DMS 273 treated with DMSO at 0.1 percent for 48 hours (cell line): ENCODE data around the gene TRAPPC10.

Experiments
- DNase-seq: peaks from one replicate; lab custom pipeline; 2025; lab: John Stamatoyannopoulos, UW

The TRAPPC10 gene

GRCh38 chr21:43981871-43982210 is 30.3 kb upstream of the TRAPPC10 start:
- DNase-seq, result no peak

- DNase-seq, result no peak
Measured at GRCh38 chr21:43982489-43983078, 29.5 kb upstream of the TRAPPC10 start.

DNA sequence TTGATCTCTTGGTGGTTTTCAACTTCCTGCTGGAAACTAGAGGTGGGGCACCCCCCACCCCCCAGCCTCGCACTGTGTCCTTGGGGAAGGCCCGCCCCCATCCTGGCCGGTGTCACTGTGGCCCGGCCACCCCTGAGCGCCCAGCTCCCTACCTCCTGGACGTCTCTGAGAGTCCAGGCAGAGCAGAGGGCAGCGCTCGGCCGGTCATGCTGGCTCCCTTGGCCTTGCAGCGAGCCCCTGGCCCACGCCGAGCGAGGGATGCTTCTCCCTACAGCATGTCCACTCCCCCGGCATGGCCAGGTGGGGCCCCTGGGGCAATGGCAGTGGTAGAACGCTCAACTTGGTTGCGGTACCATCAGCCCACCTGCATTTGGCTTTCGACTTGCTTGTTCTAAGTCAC is 28.7 kb upstream of the TRAPPC10 start:
- no peak for DNase-seq

DNA sequence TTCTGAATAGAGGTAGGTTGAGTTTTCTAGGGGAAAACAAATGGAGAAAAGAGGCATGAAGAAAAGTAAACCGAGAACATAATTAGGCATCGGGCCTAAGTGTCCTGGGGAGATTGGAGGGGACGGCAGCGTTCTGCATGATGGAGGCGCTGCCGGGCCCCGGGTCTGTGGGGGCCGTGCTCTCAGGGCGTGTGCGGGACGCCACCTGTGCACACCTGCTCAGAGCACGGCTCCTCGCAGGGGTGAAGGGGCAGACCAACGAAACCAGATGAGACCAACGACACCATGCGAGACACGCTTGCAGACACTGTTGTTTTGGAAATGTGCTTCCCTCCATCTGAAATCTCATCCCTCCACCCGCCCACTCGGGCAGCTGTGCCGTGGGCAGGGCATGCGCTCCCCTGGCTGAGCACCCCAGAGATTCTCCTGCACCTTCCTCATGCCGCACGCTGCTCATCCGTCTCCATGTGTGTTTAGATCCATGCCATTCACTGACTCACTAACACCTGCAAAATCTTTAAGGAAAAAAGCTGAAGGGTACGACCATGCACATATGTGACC is 28.2 kb upstream of the TRAPPC10 start:
- DNase-seq, result no peak

DNA sequence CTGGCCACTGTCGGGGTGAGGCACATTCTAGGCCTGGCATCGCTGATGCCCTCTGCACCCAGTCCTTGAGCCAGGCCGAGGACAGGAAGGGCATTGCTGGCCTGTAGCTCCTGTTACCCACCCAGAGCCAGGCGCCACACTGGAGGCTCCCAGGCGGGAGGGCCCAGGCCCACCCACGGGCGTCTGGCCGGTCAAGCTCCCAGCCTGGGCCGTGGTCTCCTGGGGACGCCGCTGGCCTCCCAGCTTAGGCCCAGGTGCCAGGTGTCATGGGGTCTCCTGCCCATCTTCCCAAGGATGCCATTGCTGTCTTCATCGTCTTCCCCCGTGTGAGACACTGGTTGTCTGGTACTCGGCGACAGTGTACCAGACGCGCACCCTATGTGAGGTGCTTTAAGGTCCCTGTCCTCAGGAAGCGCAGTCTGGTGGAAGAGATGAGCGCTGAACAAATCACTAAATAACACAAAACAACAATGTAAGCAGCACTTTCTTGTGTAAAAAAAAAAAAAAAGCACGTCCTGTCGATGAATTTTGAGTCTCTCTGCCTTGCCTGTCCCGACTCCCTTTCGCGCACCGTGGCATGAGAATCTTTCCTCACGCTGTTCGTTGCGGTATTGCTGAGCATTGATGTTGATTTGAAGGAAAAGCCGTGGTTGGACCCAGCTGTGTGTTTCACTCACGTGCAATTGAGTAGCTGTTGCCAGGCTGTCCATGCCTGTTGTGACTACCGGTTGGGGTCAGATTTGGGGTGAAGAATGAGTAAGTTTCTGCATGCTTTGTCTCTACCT is 27.0 kb upstream of the TRAPPC10 start:
- no peak for DNase-seq

DNA sequence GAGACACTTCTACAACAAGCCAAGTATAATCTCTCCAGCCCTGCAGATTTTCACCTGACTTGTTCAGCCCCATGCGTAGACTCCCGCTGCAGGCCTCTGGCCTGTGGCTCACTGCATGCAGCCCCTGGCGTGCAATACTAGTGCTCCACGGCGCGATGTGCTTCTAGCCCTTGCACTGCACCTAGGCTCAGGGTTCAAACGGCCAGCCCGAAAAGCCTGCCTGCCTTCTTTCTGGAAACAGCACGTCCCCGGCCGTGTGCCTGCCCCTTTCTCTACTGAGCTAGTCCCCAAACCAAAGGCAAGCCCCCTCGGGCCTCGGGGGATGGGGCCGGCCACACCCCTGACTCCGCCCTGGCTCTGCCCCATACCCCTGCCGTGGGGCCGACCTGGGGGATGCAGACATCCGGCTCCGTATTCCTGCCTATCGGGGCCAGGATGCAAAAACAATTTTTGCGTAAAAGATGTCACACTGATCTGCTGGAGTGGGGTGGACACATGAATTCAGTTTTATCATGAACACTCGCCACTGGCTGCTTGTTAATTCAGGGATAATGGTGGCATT is 26.3 kb upstream of the TRAPPC10 start:
- no peak for DNase-seq

DNA sequence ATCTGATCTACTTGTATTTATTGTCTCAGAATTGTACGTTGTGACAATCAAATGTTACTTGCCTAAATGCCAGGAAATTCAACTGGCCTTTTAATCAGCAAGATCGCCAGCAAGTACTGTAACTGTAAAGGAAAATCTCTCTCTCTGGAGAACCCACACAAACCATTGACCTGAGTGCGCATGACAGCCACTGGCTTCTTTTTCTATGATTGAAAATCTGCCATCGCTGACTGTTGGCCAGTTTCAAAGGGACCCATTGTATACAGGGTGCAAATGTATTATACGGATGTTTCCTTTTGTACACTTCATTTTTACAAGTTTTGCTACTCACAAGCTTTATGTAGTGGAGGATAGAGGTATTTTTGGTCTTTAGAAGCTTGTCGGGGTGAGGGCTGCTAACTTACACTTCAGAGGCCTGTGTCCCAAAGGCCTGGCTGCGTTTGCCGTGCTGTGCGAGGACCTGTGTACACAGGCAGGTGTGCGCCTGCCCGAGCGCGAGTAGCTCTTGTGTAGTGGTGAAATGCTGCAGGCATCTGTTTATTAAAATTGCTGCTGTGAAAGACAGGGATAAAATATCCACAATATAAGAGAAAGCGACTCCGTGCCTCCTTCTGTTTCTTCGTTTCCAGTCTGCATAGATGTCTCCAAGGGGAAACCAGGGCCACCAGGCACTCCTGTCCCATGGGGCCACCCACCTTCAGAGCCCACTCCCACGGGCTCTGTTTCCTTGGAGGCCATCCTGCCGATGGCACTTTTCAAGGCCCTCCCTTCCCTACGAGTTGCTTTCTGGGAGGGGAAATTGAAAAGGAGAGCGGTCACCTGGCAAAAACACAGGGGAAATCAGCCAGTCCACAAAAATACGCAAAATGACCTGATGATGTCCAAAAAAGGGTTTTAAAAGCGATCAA is 25.3 kb upstream of the TRAPPC10 start:
- no peak for DNase-seq

GRCh38 chr21:43987509-43987908 is 24.6 kb upstream of the TRAPPC10 start:
- no peak for DNase-seq

GRCh38 chr21:43988016-43988415 is 24.1 kb upstream of the TRAPPC10 start:
- no peak for DNase-seq

GRCh38 chr21:43988506-43989230 is 23.4 kb upstream of the TRAPPC10 start:
- no peak for DNase-seq

DNA sequence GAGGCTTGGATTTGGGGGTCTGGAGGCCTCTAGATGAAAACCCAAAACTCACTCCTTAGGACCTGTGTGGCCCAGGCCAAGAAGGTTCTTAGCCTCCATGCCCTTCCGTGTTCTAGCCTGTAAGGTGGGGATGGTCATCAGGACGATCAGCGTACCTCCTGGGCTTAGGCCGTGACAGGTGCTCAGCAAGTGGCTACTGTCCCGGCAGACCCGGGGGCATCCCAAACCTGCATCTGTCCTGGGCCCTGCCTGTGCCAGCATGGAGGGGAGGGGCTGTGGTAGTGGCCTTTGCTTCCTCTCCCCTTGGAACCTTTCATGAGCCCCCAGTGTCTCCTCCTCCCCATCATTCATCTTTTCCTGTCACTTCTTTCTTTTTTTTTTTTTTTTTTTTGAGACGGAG is 22.7 kb upstream of the TRAPPC10 start:
- DNase-seq, result no peak

DNA sequence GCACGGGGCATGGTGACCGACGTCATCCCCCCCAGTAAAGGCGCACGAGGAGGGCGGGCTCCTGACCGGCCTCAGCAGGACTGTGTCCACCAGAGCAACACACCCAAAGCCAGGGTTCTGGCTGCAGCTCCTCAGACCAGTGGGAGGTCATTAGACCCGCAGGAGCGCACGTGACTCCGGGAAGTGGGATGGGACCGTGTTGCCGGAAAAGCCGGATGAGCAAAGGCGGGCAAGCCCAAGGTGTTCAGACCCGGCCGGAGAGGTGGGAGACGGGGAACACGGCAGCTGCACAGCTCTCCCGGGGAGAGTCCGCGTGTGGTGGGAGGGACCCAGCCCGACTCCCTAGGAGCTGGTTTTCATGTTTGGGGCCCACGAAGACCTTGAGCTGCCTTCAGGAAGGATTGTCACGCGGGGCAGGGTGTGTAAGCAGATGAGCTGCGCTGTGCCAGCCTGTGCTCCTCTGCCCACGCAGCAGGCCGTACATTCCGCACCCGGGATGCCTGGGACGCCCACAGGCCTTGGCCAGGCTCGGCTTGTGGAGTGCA is 20.6 kb upstream of the TRAPPC10 start:
- DNase-seq, result no peak

- DNase-seq, result no peak
Measured at GRCh38 chr21:43992121-43992520, 20.0 kb upstream of the TRAPPC10 start.

DNA sequence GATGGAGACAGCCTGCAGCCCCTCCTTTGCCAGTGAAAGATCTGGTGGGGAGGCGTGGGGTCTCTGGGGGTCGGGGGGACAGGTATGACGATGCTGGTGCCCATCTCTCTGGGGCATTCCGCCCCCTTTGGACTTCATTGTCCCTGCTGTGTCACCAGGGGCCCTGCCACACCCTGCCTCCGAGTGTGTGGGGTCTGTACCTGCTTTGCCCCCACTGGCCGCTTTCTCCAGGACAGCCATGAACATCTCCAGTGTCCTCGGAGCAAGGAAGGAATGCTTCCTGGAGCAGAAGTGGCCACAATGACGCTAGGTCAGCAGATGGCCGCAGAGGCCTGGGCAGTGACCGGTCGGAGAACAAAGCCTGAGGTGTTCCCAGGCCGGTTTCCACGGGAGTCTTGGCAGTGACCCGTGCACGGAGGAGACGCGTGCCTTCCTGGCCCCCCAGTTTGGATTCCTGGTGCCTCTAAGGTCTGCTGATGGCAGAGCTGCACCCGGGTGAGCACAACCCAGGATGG is 18.6 kb upstream of the TRAPPC10 start:
- no peak for DNase-seq

GRCh38 chr21:43994085-43994484 is 18.0 kb upstream of the TRAPPC10 start:
- no peak for DNase-seq

DNA sequence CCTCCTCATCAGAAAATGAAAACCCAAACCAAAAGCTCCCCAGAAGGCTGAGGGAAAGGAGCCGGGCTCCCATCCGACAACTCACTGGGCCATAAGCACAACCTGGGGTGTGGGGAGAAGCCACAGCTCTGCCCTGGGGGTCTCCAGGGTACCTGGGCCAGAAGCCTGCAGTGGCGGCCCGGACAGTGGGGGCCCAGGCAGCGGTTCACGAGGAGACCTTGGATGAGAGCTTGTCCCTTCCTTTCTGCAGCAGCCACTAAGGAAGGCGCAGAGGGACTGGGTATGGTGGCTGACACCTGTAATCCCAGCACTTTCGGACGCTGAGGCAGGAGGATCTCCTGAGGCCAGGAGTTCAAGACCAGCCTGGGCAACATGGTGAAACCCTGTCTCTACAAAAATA is 17.5 kb upstream of the TRAPPC10 start:
- DNase-seq, result no peak

- no peak for DNase-seq
Measured at GRCh38 chr21:43995521-43996105, 16.5 kb upstream of the TRAPPC10 start.

- DNase-seq, result no peak
Measured at GRCh38 chr21:43997766-43998742, 14.1 kb upstream of the TRAPPC10 start.

- DNase-seq, result no peak
Measured at GRCh38 chr21:44000360-44000759, 11.7 kb upstream of the TRAPPC10 start.
